ENCODE data around the gene STN1. TPM values are rescaled to one million over a fixed set of nuclear protein-coding genes. Genes with fewer than 3 reads are reported as not detected.

STN1 gene
- total RNA-seq, 1 donor from 2014 or later, result 17.3 TPM

Other genes with a start within 250 kb of the STN1 start
- gene SH3PXD2A, start 62.6 kb downstream of the STN1 start, total RNA-seq, result 17.3 and 25.8 TPM in 2 replicates
- 24.9 and 27.5 TPM in 2 replicates for gene SLK, start 49.0 kb upstream of the STN1 start, total RNA-seq
- 2.6 and 10.1 TPM in 2 replicates for gene COL17A1, start 167.7 kb upstream of the STN1 start, total RNA-seq
- 3.6 and 4.4 TPM in 2 replicates for gene SFR1, start 204.0 kb upstream of the STN1 start, total RNA-seq

All from astrocyte (in vitro differentiated cells and primary cell).